ENCODE data around the gene AFDN. TPM values are rescaled to one million over a fixed set of nuclear protein-coding genes. Genes with fewer than 3 reads are reported as not detected.

Gene AFDN
- total and polyA plus RNA-seq, 2 experiments from 2014 or later, result 130 to 198 TPM

GRCh38 chr6:167937301-167937700, 110.6 kb downstream of the AFDN start:
- WGBS (ENCODE audit: low lambda C conversion rate, missing lambda C conversion rate), result 94% methylated on average over 2 of the region's 2 CpGs
- Histone ChIP-seq H2AFZ (no peak overlapping the region), H3K27me3 (no peaks in the 10 kb centered on the region), H3K36me3 (replicated peaks; ENCODE audit: insufficient read depth, low read depth) (no peaks in the 10 kb centered on the region), H3K4me3 (no peak overlapping the region), H3K9me3 (ENCODE audit: low read depth) (no peaks in the 10 kb centered on the region), H3K9me2 (replicated peaks; ENCODE audit: insufficient read depth) (no peaks in the 10 kb centered on the region), H4K20me1 (ENCODE audit: insufficient read depth, poor library complexity, severe bottlenecking) (no peaks in the 10 kb centered on the region), H3K79me2 (peaks cover 49% of the 10 kb centered on the region), H3K4me1 (ENCODE audit: insufficient read depth) (peaks cover 15% of the 10 kb centered on the region), H3K27ac (no peak overlapping the region), H3K4me2 (no peak overlapping the region)
- TF ChIP-seq EZH2phosphoT487 (IDR thresholded peaks at IDR 0.05; ENCODE audit: low read depth, severe bottlenecking, unreplicated experiment) (no peak), EZH2 (IDR thresholded peaks at IDR 0.05; ENCODE audit: borderline replicate concordance) (no peak), CTCF (IDR thresholded peaks at IDR 0.05; ENCODE audit: poor library complexity) (no peak)
- DNase-seq (ENCODE audit: low spot score), result no peak

- no peaks in the 10 kb centered on the region for H4K20me1 ChIP-seq (ENCODE audit: insufficient read depth, poor library complexity, severe bottlenecking)
- H3K36me3 ChIP-seq (replicated peaks; ENCODE audit: insufficient read depth, low read depth), result no peaks in the 10 kb centered on the region
- no peaks in the 10 kb centered on the region for H3K9me2 ChIP-seq (replicated peaks; ENCODE audit: insufficient read depth)
- no peak overlapping the region for H2AFZ ChIP-seq
- no peak for TF ChIP-seq EZH2 (IDR thresholded peaks at IDR 0.05; ENCODE audit: borderline replicate concordance)
- no peak for TF ChIP-seq CTCF (IDR thresholded peaks at IDR 0.05; ENCODE audit: poor library complexity)
- no peak for TF ChIP-seq EZH2phosphoT487 (IDR thresholded peaks at IDR 0.05; ENCODE audit: low read depth, severe bottlenecking, unreplicated experiment)
- no peak overlapping the region for H3K4me2 ChIP-seq
- H3K4me1 ChIP-seq (ENCODE audit: insufficient read depth), result peaks cover 11% of the 10 kb centered on the region
- H3K4me3 ChIP-seq, result no peak overlapping the region
- no peak for DNase-seq (ENCODE audit: low spot score)
- H3K27ac ChIP-seq, result no peak overlapping the region
- H3K9me3 ChIP-seq (ENCODE audit: low read depth), result no peaks in the 10 kb centered on the region
- H3K27me3 ChIP-seq, result no peaks in the 10 kb centered on the region
- 79% methylated on average over 5 of the region's 5 CpGs for WGBS (ENCODE audit: low lambda C conversion rate, missing lambda C conversion rate)
- peaks cover 52% of the 10 kb centered on the region for H3K79me2 ChIP-seq
These were observed 111.5 kb downstream of the AFDN start for GRCh38 chr6:167937948-167938911.

- no peak for DNase-seq (ENCODE audit: low spot score)
- Histone ChIP-seq H3K27me3 (no peaks in the 10 kb centered on the region), H3K36me3 (replicated peaks; ENCODE audit: insufficient read depth, low read depth) (no peaks in the 10 kb centered on the region), H4K20me1 (ENCODE audit: insufficient read depth, poor library complexity, severe bottlenecking) (no peaks in the 10 kb centered on the region), H3K4me1 (ENCODE audit: insufficient read depth) (no peaks in the 10 kb centered on the region), H3K79me2 (peaks cover 34% of the 10 kb centered on the region), H3K9me2 (replicated peaks; ENCODE audit: insufficient read depth) (no peaks in the 10 kb centered on the region), H3K9me3 (ENCODE audit: low read depth) (no peaks in the 10 kb centered on the region), H3K27ac (no peak overlapping the region), H3K4me2 (no peak overlapping the region), H3K4me3 (no peak overlapping the region), H2AFZ (no peak overlapping the region)
- TF ChIP-seq EZH2 (IDR thresholded peaks at IDR 0.05; ENCODE audit: borderline replicate concordance) (no peak), CTCF (IDR thresholded peaks at IDR 0.05; ENCODE audit: poor library complexity) (no peak), EZH2phosphoT487 (IDR thresholded peaks at IDR 0.05; ENCODE audit: low read depth, severe bottlenecking, unreplicated experiment) (no peak)
- 71% methylated on average over 3 of the region's 3 CpGs for WGBS (ENCODE audit: low lambda C conversion rate, missing lambda C conversion rate)
These were observed 115.1 kb downstream of the AFDN start for GRCh38 chr6:167941822-167942221.
